ENCODE measurements around the gene ROCK1. TPM values are rescaled to one million over a fixed set of nuclear protein-coding genes. Genes with fewer than 3 reads are reported as not detected.
"Not testable (repeated sequence)": the region's sequence is repeated elsewhere in the genome, so short reads cannot be mapped to it uniquely, and the experiment has no call there.

Gene ROCK1
- total RNA-seq, result 25.1 and 35.3 TPM in 2 replicates

DNA sequence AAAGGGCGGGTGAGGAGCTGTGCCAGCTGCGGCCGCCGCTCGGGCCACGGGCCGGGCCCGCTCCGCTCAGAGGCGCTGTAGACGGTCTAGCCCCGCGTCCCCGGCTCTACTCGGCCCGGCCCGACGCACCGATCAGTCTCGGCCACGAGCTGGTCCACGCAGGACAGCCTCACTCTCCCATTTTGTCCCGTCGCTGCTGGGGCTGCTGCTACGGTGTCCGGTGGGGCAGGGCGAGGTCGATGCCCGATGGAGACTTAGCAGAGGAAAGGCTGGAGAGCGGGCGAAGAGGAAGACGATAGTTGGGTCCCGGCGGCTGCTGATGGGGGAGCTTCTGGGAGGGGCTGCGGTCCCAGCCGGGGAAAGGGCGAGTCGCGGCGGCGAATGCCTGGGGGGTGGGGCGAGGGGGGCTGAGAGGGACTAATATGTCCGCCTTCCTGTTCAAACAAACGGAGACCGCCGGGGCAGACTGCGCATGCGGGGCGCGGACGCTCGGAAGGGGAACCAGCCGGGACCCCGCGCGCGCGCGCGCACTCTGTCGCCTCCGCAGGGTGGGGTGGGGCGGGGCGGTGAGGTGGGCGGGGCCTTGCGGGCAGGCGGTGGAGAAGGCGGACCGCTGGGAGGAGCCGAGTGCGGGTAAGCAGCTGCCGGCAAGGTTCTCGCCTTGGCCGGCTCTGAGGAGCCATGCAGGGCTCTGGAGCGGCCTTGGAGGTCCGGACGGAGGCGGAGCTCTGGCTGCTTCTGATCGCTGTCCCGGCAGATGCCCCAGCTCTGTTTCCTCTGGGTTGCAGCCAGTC lies at the start of gene ROCK1:
ROCK1 (minus strand) TSS at position 468 of the 794 bp plus-strand sequence. CDS start 903 bp downstream, outside the sequence.
- DNase-seq (ENCODE audit: low read depth), result peak; percentile 88
- Histone ChIP-seq H3K27me3 (ENCODE audit: control insufficient read depth, insufficient read depth, low read length) (no peaks in the 10 kb centered on the region), H3K4me3 (ENCODE audit: low read depth, low read length) (peak within 1 kb of the TSS; percentile 65), H3K36me3 (ENCODE audit: control insufficient read depth, insufficient read depth, low read length) (no peaks in the 10 kb centered on the region)
- TF ChIP-seq, protein P1, sequence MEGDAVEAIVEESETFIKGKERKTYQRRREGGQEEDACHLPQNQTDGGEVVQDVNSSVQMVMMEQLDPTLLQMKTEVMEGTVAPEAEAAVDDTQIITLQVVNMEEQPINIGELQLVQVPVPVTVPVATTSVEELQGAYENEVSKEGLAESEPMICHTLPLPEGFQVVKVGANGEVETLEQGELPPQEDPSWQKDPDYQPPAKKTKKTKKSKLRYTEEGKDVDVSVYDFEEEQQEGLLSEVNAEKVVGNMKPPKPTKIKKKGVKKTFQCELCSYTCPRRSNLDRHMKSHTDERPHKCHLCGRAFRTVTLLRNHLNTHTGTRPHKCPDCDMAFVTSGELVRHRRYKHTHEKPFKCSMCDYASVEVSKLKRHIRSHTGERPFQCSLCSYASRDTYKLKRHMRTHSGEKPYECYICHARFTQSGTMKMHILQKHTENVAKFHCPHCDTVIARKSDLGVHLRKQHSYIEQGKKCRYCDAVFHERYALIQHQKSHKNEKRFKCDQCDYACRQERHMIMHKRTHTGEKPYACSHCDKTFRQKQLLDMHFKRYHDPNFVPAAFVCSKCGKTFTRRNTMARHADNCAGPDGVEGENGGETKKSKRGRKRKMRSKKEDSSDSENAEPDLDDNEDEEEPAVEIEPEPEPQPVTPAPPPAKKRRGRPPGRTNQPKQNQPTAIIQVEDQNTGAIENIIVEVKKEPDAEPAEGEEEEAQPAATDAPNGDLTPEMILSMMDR (IDR thresholded peaks at IDR 0.05; ENCODE audit: insufficient read depth, low read length, poor library complexity, severe bottlenecking), result no peak

DNA sequence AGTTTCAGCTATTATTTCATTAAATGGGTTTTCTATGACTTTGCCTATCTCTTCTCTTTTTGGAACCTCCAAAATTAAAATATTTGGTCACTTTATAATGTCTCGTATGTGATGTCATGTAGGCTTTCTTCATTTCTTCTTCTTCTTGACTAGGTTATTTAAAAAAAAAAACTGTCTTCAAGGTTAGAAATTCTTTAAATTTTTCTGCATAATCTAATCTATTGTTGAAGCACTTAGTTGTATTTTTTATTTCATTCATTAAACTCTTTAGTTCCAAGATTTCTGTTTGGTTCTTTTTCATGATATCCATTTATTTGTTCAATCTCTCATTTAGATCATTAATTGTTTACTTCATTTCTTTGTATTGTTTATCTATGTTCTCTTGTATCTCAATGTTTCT lies 43.8 kb upstream of the ROCK1 start:
- Histone ChIP-seq H3K27me3 (ENCODE audit: control insufficient read depth, insufficient read depth, low read length) (no peaks in the 10 kb centered on the region), H3K36me3 (ENCODE audit: control insufficient read depth, insufficient read depth, low read length) (no peaks in the 10 kb centered on the region), H3K4me3 (ENCODE audit: low read depth, low read length) (no peak overlapping the region)
- TF ChIP-seq, protein P1 (IDR thresholded peaks at IDR 0.05; ENCODE audit: insufficient read depth, low read length, poor library complexity, severe bottlenecking), result no peak
- DNase-seq (ENCODE audit: low read depth), result no peak

DNA sequence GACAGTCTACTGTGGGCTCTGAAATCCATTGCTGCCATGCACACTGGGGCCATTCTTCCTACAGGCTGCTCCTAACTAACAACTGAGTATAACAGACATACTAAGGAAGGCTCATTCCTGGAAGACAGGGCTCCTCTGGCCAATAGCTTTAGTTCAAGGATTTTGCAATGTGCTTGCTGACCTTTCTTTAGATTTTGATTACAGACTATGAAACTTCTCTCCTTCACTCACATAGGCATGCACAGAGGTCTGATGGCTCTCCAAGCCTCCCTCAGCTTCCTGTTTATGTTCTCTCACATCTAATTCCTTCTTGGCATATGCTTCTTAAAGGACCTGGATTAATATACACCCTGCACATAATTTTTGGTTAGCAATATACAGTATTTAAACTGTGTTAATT lies 34.4 kb upstream of the ROCK1 start:
- no peak for DNase-seq (ENCODE audit: low read depth)
- Histone ChIP-seq H3K4me3 (ENCODE audit: low read depth, low read length) (no peak overlapping the region), H3K27me3 (ENCODE audit: control insufficient read depth, insufficient read depth, low read length) (no peaks in the 10 kb centered on the region), H3K36me3 (ENCODE audit: control insufficient read depth, insufficient read depth, low read length) (no peaks in the 10 kb centered on the region)
- TF ChIP-seq, protein P1 (IDR thresholded peaks at IDR 0.05; ENCODE audit: insufficient read depth, low read length, poor library complexity, severe bottlenecking), result no peak

DNA sequence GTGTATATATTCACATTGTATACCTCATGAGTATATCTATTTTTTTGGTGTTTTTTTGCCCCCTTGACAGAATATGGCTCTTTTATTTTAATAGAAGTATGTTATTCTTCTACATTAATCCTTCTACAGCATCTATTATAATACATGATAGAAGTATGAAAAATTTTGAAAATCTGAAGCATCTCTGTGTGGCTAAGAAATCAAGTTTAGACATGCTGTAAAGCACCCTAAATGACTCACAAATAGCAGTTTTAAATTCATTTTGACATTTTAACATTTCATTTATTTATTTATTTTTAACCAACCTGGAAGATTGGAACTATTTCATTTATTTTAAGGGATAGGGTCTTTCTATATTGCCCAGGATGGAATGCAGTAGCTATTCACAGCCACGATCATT lies 33.8 kb upstream of the ROCK1 start:
- DNase-seq (ENCODE audit: low read depth), result no peak
- TF ChIP-seq, protein P1 (IDR thresholded peaks at IDR 0.05; ENCODE audit: insufficient read depth, low read length, poor library complexity, severe bottlenecking), result no peak
- no peak overlapping the region for H3K4me3 ChIP-seq (ENCODE audit: low read depth, low read length)

DNA sequence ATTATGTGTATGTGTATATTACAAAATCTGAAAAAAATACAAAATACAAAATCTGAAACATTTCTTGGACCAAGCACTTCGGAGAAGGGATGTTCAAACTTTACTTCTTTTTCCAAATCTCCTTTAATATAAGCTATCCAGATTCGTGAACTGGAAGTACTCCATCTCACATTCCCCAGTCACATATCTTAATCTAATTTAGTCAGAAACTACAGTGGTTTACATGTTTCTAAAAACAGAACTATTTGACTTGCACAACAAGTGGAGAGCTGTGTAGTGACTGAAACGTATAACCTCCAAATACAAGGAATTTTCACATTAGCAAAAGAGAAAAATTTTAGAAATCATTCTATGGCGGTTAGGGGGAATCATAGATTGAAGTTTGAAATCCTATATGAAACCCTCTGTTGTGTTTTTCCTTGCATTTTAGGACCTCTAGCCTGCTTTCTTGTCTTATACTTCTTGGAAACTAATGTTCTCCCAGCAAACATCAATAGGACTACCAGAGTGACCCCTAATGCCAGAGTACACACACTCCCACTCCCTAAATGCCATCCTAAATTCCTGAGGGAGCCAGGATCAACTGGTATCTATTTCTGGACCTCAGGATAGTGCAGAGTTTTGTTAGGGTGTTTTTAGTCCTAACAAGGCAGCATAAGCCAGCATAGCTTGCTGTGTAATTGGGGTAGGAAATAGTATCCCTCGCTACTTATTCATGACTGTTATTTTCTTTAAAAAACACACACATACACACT lies 30.2 kb upstream of the ROCK1 start:
- Histone ChIP-seq H3K27me3 (ENCODE audit: control insufficient read depth, insufficient read depth, low read length) (no peaks in the 10 kb centered on the region), H3K4me3 (ENCODE audit: low read depth, low read length) (no peak overlapping the region), H3K36me3 (ENCODE audit: control insufficient read depth, insufficient read depth, low read length) (no peaks in the 10 kb centered on the region)
- no peak for DNase-seq (ENCODE audit: low read depth)
- TF ChIP-seq, protein P1 (IDR thresholded peaks at IDR 0.05; ENCODE audit: insufficient read depth, low read length, poor library complexity, severe bottlenecking), result no peak

More for the DNA sequence above, 33.8 kb upstream of the ROCK1 start:
- no peaks in the 10 kb centered on the region for H3K27me3 ChIP-seq (ENCODE audit: control insufficient read depth, insufficient read depth, low read length)
- no peaks in the 10 kb centered on the region for H3K36me3 ChIP-seq (ENCODE audit: control insufficient read depth, insufficient read depth, low read length)

DNA sequence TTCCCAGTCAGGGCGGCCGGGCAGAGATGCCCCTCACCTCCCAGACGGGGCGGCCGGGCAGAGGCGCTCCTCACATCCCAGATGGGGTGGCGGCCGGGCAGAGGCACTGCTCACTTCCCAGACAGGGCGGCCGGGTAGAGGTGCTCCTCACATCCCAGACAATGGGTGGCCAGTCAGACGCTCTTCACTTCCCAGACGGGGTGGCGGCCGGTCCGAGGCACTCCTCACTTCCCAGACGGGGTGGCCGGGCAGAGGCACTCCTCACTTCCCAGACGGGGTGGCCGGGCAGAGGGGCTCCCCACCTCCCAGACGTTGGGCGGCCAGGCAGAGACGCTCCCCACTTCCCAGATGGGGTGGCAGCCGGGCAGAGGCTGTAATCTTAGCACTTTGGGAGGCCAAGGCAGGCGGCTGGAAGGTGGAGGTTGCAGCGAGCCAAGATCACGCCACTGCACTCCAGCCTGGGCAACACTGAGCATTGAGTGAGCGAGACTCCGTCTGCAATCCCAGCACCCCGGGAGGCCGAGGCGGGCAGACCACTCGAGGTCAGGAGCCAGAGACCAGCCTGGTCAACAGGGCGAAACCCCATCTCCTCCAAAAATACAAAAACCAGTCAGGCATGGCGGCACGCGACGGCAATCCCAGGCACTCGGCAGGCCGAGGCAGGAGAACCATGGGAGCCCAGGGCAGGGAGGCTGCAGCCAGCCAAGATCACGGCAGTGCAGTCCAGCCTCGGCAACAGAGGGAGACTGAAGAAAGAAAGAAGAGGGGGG lies 26.3 kb upstream of the ROCK1 start:
- not testable (repeated sequence) for H3K4me3 ChIP-seq (ENCODE audit: low read depth, low read length); DNase-seq (ENCODE audit: low read depth); H3K27me3 ChIP-seq (ENCODE audit: control insufficient read depth, insufficient read depth, low read length); H3K36me3 ChIP-seq (ENCODE audit: control insufficient read depth, insufficient read depth, low read length)

Measured in kidney epithelial cell (primary cell).